ENCODE data around the gene COX4I2.
"Not testable (repeated sequence)": the region's sequence is repeated elsewhere in the genome, so short reads cannot be mapped to it uniquely, and the experiment has no call there.

COX4I2 gene

GRCh38 chr20:31603822-31604566 lies 33.7 kb upstream of the COX4I2 start:
- ATAC-seq (ENCODE audit: low read depth), result peak; percentile 67
- DNase-seq (ENCODE audit: low spot score in 2 of 2), result peak; percentile 75 to 77
- Mint-ChIP-seq H3K4me3 (peak overlapping the region; percentile 96), H3K9me3 (no peaks in the 10 kb centered on the region), H3K36me3 (peaks cover 1% of the 10 kb centered on the region), H3K27me3 (peaks cover 11% of the 10 kb centered on the region), H3K27ac (peak overlapping the region; percentile 49), H3K4me1 (peaks cover 16% of the 10 kb centered on the region)

DNA sequence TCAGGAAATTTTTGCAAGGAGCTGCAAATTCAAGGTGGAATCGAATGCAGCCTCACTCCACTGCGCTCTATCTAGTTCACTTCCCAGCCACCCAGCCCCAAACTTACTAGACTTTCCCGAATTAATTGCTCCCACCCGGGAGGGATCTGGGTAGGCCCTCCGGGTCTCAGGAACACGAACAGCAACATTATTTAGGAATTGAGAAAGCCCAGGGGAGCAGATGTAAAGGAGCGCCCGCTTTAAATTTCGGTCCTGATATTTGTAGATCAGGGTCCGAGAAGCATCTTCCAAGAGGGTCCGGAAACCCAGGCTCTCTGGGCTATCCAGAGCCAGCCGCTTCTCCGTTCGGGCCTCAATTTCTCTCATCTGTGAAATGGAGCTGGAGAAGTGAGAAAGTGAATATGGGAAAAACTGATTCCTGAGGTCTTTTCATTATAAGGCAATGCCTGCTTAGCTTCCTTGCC lies 33.1 kb upstream of the COX4I2 start:
- peak overlapping the region; percentile 96 for H3K4me3 Mint-ChIP-seq
- H3K27ac Mint-ChIP-seq, result peak overlapping the region; percentile 87
- H3K9me3 Mint-ChIP-seq, result no peaks in the 10 kb centered on the region
- DNase-seq (ENCODE audit: low spot score in 2 of 2) (no peak), ATAC-seq (ENCODE audit: low read depth) (peak; percentile 2)
- peaks cover 16% of the 10 kb centered on the region for H3K4me1 Mint-ChIP-seq
- peaks cover 1% of the 10 kb centered on the region for H3K36me3 Mint-ChIP-seq
- H3K27me3 Mint-ChIP-seq, result peaks cover 11% of the 10 kb centered on the region

DNA sequence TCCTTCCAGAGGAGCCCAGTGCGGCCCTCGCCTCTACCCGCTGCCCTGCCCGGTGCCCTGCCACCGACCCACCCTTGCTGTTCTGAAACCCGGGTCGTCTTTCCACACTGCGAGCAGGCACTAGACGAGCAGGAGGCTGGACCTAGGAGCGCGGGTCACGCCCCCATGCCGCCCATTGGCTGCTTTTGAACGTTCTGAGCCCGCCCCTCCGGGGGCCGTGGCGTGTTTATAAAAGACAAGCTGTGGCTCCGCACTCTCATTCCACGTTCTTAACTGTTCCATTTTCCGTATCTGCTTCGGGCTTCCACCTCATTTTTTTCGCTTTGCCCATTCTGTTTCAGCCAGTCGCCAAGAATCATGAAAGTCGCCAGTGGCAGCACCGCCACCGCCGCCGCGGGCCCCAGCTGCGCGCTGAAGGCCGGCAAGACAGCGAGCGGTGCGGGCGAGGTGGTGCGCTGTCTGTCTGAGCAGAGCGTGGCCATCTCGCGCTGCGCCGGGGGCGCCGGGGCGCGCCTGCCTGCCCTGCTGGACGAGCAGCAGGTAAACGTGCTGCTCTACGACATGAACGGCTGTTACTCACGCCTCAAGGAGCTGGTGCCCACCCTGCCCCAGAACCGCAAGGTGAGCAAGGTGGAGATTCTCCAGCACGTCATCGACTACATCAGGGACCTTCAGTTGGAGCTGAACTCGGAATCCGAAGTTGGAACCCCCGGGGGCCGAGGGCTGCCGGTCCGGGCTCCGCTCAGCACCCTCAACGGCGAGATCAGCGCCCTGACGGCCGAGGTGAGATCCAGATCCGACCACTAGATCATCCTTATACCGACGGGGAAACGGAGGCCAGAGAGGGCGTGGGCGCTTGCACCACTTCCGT lies 32.4 kb upstream of the COX4I2 start, which contains the start of gene ID1:
Gene ID1 (plus strand): TSS at position 259 of the 871 bp plus-strand sequence. CDS start 99 bp downstream, at position 358.
- H3K27ac Mint-ChIP-seq, result peak within 1 kb of the TSS; percentile 87
- H3K27me3 Mint-ChIP-seq, result peaks cover 11% of the 10 kb centered on the region

GRCh38 chr20:31605902-31606803 lies 31.6 kb upstream of the COX4I2 start:
- peak overlapping the region; percentile 87 for H3K27ac Mint-ChIP-seq

More for the DNA sequence above, 32.4 kb upstream of the COX4I2 start, which contains the start of gene ID1:
- DNase-seq (ENCODE audit: low spot score in 2 of 2), result peak; percentile 81 to 83
- peak; percentile 85 for ATAC-seq (ENCODE audit: low read depth)
- H3K9me3 Mint-ChIP-seq, result no peaks in the 10 kb centered on the region
- peaks cover 16% of the 10 kb centered on the region for H3K4me1 Mint-ChIP-seq
- peaks cover 1% of the 10 kb centered on the region for H3K36me3 Mint-ChIP-seq
- H3K4me3 Mint-ChIP-seq, result peak within 1 kb of the TSS; percentile 96

GRCh38 chr20:31606804-31607639 lies 30.7 kb upstream of the COX4I2 start:
- DNase-seq (ENCODE audit: low spot score in 2 of 2) (no peak), ATAC-seq (ENCODE audit: low read depth) (no peak)
- Mint-ChIP-seq H3K36me3 (peaks cover 1% of the 10 kb centered on the region), H3K27me3 (peaks cover 11% of the 10 kb centered on the region), H3K9me3 (no peaks in the 10 kb centered on the region), H3K27ac (no peak overlapping the region), H3K4me3 (no peak overlapping the region), H3K4me1 (peaks cover 16% of the 10 kb centered on the region)

More at GRCh38 chr20:31605902-31606803, 31.6 kb upstream of the COX4I2 start:
- peaks cover 11% of the 10 kb centered on the region for H3K27me3 Mint-ChIP-seq
- ATAC-seq (ENCODE audit: low read depth), result no peak
- H3K4me3 Mint-ChIP-seq, result peak overlapping the region; percentile 96
- H3K4me1 Mint-ChIP-seq, result peaks cover 16% of the 10 kb centered on the region
- DNase-seq (ENCODE audit: low spot score in 2 of 2), result peak; percentile 24 to 44
- H3K36me3 Mint-ChIP-seq, result peaks cover 1% of the 10 kb centered on the region
- H3K9me3 Mint-ChIP-seq, result no peaks in the 10 kb centered on the region

- Mint-ChIP-seq H3K27ac (no peak overlapping the region), H3K9me3 (no peaks in the 10 kb centered on the region), H3K4me1 (peaks cover 12% of the 10 kb centered on the region), H3K27me3 (peaks cover 7% of the 10 kb centered on the region), H3K4me3 (no peak overlapping the region), H3K36me3 (peaks cover 1% of the 10 kb centered on the region)
- no peak for ATAC-seq (ENCODE audit: low read depth)
- no peak for DNase-seq (ENCODE audit: low spot score in 2 of 2)
Measured at GRCh38 chr20:31607640-31608250, 30.0 kb upstream of the COX4I2 start.

- H3K9me3 Mint-ChIP-seq, result no peaks in the 10 kb centered on the region
- no peak for ATAC-seq (ENCODE audit: low read depth)
- no peak overlapping the region for H3K4me3 Mint-ChIP-seq
- H3K4me1 Mint-ChIP-seq, result peaks cover 12% of the 10 kb centered on the region
- no peak overlapping the region for H3K27ac Mint-ChIP-seq
- no peak for DNase-seq (ENCODE audit: low spot score in 2 of 2)
- H3K27me3 Mint-ChIP-seq, result peaks cover 7% of the 10 kb centered on the region
- H3K36me3 Mint-ChIP-seq, result no peaks in the 10 kb centered on the region
Measured at GRCh38 chr20:31608251-31608945, 29.3 kb upstream of the COX4I2 start.

DNA sequence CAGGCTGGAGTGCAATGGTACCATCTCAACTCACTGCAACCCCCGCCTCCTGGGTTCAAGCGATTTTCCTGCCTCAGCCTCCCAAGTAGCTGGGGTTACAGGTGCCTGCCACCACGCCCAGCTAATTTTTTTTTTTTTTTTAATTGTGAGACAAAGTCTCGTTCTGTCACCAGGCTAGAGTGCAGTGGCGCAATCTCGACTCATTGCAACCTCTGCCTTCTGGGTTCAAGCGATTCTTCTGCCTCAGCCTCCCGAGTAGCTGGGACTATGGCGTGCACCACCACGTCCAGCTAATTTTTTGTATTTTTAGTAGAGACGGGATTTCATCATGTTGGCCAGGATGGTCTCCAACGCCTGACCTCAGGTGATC lies 25.5 kb upstream of the COX4I2 start:
- H3K27me3 Mint-ChIP-seq; ATAC-seq (ENCODE audit: low read depth); H3K9me3 Mint-ChIP-seq; H3K27ac Mint-ChIP-seq; H3K36me3 Mint-ChIP-seq; DNase-seq (ENCODE audit: low spot score in 2 of 2); H3K4me1 Mint-ChIP-seq; H3K4me3 Mint-ChIP-seq: not testable (repeated sequence)

DNA sequence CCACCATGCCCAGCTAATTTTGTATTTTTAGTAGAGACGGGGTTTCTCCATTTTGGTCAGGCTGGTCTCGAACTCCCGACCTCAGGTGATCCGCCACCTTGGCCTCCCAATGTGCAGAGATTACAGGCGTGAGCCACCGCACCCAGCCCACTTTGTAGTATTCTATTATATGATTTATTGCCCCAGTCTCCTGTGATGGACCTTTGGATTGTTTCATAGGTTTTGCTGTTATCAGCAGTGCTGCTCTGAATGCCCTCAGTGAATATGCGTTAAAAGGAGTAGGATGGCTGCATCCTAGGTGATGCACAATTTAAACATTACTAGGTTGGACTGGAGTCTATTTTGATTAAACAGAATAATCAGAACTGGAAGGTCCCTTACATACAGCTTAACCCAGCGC lies 22.3 kb upstream of the COX4I2 start:
- ATAC-seq (ENCODE audit: low read depth) (no peak), DNase-seq (ENCODE audit: low spot score in 2 of 2) (no peak)
- no peak overlapping the region for H3K4me3 Mint-ChIP-seq
- H3K4me1 Mint-ChIP-seq, result peaks cover 7% of the 10 kb centered on the region
- peaks cover 7% of the 10 kb centered on the region for H3K27me3 Mint-ChIP-seq
- no peaks in the 10 kb centered on the region for H3K9me3 Mint-ChIP-seq
- H3K36me3 Mint-ChIP-seq, result no peaks in the 10 kb centered on the region
- no peak overlapping the region for H3K27ac Mint-ChIP-seq

DNA sequence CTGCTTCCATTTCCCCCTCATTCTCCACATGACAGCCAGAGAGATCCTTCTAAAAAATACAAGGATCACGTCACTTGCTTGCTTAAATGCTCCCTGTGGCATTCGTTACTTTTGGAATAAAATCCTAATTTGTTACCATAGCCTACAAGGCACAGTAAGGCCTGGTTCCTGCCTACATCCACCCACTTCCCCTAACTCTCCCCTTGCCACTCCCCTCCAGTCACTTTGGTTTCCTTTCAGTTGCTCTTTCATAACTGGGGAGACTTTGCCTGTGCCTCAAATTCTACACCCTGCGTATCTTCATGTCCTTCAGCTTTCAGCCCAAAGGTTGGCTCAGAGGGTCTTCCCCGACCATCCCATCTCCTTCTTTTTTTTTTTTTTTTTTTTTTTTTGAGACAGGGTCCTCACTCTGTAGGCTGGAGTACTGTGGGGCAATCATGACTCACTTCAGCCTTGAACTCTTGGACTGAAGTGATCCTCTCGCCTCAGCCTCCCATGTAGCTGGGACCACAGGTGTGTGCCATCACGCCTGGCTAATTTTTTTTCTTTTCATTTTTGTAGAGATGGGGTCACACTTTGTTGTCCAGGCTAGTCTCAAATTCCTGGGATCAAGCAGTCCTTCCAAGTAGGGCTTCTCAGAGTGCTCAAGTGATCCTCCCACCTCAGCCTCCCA lies 20.1 kb upstream of the COX4I2 start:
- Mint-ChIP-seq H3K27me3 (peaks cover 7% of the 10 kb centered on the region), H3K27ac (no peak overlapping the region), H3K4me3 (no peak overlapping the region), H3K4me1 (peaks cover 16% of the 10 kb centered on the region), H3K36me3 (no peaks in the 10 kb centered on the region), H3K9me3 (no peaks in the 10 kb centered on the region)
- ATAC-seq (ENCODE audit: low read depth) (peak; percentile 26), DNase-seq (ENCODE audit: low spot score in 2 of 2) (no peak)

DNA sequence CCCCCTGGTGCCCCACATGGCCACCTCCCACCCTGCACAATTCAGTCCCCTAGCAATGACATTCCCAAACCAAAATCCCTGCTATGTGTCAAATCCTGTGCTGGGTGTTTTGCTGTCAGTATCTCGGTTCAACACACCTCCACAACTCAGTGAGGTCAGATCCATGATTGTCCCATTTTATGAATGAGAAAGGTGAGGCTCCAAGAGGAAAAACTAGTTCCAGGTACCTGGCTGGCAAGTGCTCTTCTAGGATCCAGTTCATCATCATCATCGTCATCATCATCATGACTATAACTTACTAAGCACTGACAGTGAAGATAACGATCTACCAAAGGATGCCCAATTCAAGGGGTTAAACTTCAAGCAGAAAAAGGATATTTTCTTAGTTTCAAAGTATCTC lies 17.5 kb upstream of the COX4I2 start:
- DNase-seq (ENCODE audit: low spot score in 2 of 2) (no peak), ATAC-seq (ENCODE audit: low read depth) (no peak)
- Mint-ChIP-seq H3K4me1 (peaks cover 14% of the 10 kb centered on the region), H3K27me3 (peaks cover 4% of the 10 kb centered on the region), H3K9me3 (no peaks in the 10 kb centered on the region), H3K27ac (no peak overlapping the region), H3K4me3 (no peak overlapping the region), H3K36me3 (no peaks in the 10 kb centered on the region)

GRCh38 chr20:31623123-31623505 lies 14.6 kb upstream of the COX4I2 start:
- H3K4me3 Mint-ChIP-seq; H3K36me3 Mint-ChIP-seq; ATAC-seq (ENCODE audit: low read depth); H3K27ac Mint-ChIP-seq; DNase-seq (ENCODE audit: low spot score in 2 of 2); H3K27me3 Mint-ChIP-seq; H3K9me3 Mint-ChIP-seq; H3K4me1 Mint-ChIP-seq: not testable (repeated sequence)

All from memory B cell (primary cell).